GM18498 (cell line): ENCODE data around the gene C1orf159.
"Not testable (repeated sequence)": the region's sequence is repeated elsewhere in the genome, so short reads cannot be mapped to it uniquely, and the experiment has no call there.

Experiments used
- ATAC-seq: cut with Tn5 transposase; IDR thresholded peaks from one replicate; pipeline ENCODE4 v1.9.1; 2021; ENCODE audit warnings: mild to moderate bottlenecking, moderate library complexity; ENCODE audit not compliant: unreplicated experiment

C1orf159 gene

GRCh38 chr1:1058088-1058905, 57.6 kb downstream of the C1orf159 start:
- ATAC-seq, result no peak

GRCh38 chr1:1057769-1058087, 58.2 kb downstream of the C1orf159 start:
- ATAC-seq, result not testable (repeated sequence)

GRCh38 chr1:1055841-1056736, 59.8 kb downstream of the C1orf159 start:
- no peak for ATAC-seq

GRCh38 chr1:1054971-1055370, 60.9 kb downstream of the C1orf159 start:
- no peak for ATAC-seq

- no peak for ATAC-seq
These were observed 61.7 kb downstream of the C1orf159 start for GRCh38 chr1:1054099-1054700.

- no peak for ATAC-seq
These were observed 62.2 kb downstream of the C1orf159 start for GRCh38 chr1:1053682-1054081.

GRCh38 chr1:1053022-1053421, 62.9 kb downstream of the C1orf159 start:
- ATAC-seq, result no peak

- ATAC-seq, result no peak
These were observed 63.7 kb downstream of the C1orf159 start for GRCh38 chr1:1052003-1052840.

GRCh38 chr1:1051127-1051810, 64.6 kb downstream of the C1orf159 start:
- no peak for ATAC-seq

GRCh38 chr1:1050577-1051052, 65.3 kb downstream of the C1orf159 start:
- ATAC-seq, result no peak

- no peak for ATAC-seq
These were observed 66.3 kb downstream of the C1orf159 start for GRCh38 chr1:1049318-1050165.

GRCh38 chr1:1048765-1049164, 67.1 kb downstream of the C1orf159 start:
- no peak for ATAC-seq

- ATAC-seq, result no peak
These were observed 67.9 kb downstream of the C1orf159 start for GRCh38 chr1:1047963-1048362.

- no peak for ATAC-seq
These were observed 68.5 kb downstream of the C1orf159 start for GRCh38 chr1:1047407-1047806.

GRCh38 chr1:1046767-1047166, 69.1 kb downstream of the C1orf159 start:
- ATAC-seq, result no peak

- no peak for ATAC-seq
These were observed 69.6 kb downstream of the C1orf159 start for GRCh38 chr1:1046243-1046642.

GRCh38 chr1:1045129-1045528, 70.8 kb downstream of the C1orf159 start:
- ATAC-seq, result no peak

GRCh38 chr1:1044455-1045078, 71.3 kb downstream of the C1orf159 start:
- ATAC-seq, result no peak

- ATAC-seq, result no peak
These were observed 72.0 kb downstream of the C1orf159 start for GRCh38 chr1:1043921-1044320.
